ENCODE results near the gene TRIM71. TPM values are rescaled to one million over a fixed set of nuclear protein-coding genes. Genes with fewer than 3 reads are reported as not detected.

The TRIM71 gene
- polyA plus RNA-seq, 1 donor from 2014 or later, result not detected

DNA sequence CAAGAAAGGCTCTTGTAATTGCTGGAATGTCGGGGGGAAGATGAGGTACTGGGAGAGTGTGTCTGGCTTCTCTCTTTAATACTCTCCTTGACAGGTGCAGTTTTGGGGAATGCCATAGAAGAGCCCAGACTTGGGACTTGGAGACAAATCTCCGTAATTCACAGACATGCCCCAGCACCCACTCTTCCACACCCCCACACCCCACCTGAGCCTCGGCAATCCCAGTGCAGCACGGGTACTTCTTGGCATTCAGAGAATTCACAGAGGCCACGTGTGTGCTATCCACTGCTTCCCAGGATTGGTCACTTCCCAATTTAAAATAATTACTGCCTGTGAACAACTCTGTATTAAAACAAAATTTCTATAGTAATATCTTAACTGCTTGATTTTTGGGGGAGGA, 43.9 kb downstream of the TRIM71 start:
- Mint-ChIP-seq H3K9me3 (no peaks in the 10 kb centered on the region), H3K4me1 (no peaks in the 10 kb centered on the region), H3K27ac (no peak overlapping the region), H3K27me3 (peaks cover 3% of the 10 kb centered on the region), H3K36me3 (peaks cover 2% of the 10 kb centered on the region), H3K4me3 (no peak overlapping the region)

DNA sequence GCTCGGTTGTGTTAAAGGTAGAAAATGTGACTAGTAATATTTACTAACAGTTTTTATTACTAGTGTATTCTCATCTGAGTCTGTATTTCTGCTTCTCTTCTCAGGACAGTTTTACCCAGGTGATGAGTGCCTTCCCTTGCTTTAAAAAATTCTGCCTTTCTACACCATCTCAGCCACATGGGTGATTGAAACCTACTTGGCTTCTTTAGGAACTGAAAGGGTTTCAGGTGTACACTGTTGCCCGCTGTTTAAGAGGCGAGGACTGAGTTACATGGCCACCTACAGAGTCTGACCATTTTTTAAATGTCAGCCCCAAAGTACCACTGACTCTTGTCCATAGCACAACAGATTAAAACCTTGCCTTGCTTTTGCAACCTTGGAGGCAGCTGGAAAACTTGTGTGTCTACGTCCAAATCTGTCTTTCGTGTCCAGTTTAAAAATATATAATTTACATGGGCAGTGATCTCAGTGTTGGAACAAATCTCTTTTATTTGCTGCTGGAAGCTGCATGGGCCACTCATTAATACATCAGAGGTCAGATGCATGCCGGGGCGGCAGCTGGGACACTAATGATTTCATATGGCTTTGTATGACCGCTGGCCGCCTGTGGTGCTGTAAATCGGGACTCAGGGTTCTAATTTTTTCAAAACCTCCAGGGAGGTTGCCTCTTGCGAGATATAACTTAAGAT, 44.6 kb downstream of the TRIM71 start:
- H3K27ac Mint-ChIP-seq, result no peak overlapping the region
- H3K9me3 Mint-ChIP-seq, result no peaks in the 10 kb centered on the region
- peaks cover 3% of the 10 kb centered on the region for H3K27me3 Mint-ChIP-seq
- H3K4me1 Mint-ChIP-seq, result peaks cover 0 to 1% (median 0%) of the 10 kb centered on the region in 3 donors
- H3K36me3 Mint-ChIP-seq, result peaks cover 3% of the 10 kb centered on the region
- no peak overlapping the region for H3K4me3 Mint-ChIP-seq

GRCh38 chr3:32862936-32863487, 45.2 kb downstream of the TRIM71 start:
- peaks cover 0 to 1% (median 0%) of the 10 kb centered on the region in 3 donors for H3K4me1 Mint-ChIP-seq
- H3K27ac Mint-ChIP-seq, result no peak overlapping the region
- no peaks in the 10 kb centered on the region for H3K9me3 Mint-ChIP-seq
- H3K4me3 Mint-ChIP-seq, result no peak overlapping the region
- H3K27me3 Mint-ChIP-seq, result peaks cover 3% of the 10 kb centered on the region
- H3K36me3 Mint-ChIP-seq, result peaks cover 3% of the 10 kb centered on the region

DNA sequence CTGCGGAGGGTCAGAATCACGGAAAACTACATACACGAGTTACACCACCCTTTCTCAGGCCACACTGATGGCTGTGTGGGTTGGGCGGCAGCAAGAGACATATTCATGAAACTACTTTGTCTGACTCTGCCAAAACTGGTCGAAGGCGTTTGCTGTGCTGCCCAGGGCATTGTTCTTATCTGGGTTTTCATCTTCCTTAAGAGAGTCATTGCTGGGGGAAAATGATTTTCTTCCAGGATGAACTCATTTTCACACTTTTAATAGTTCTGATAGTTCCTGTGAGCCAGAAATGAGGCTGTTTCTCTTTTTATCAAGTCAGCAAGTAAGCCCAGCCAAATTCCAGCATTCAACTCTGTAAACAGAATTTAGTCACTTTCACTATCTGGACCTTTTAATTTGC, 47.6 kb downstream of the TRIM71 start:
- H3K27ac Mint-ChIP-seq, result no peak overlapping the region

GRCh38 chr3:32866533-32866932, 48.7 kb downstream of the TRIM71 start:
- no peaks in the 10 kb centered on the region for H3K9me3 Mint-ChIP-seq
- H3K27ac Mint-ChIP-seq, result no peak overlapping the region
- H3K4me3 Mint-ChIP-seq, result no peak overlapping the region
- peaks cover 3% of the 10 kb centered on the region for H3K27me3 Mint-ChIP-seq
- H3K36me3 Mint-ChIP-seq, result peaks cover 2% of the 10 kb centered on the region
- peaks cover 0 to 1% (median 0%) of the 10 kb centered on the region in 3 donors for H3K4me1 Mint-ChIP-seq

More for the DNA sequence above, 47.6 kb downstream of the TRIM71 start:
- Mint-ChIP-seq H3K4me3 (no peak overlapping the region), H3K4me1 (peaks cover 0 to 1% (median 0%) of the 10 kb centered on the region in 3 donors), H3K9me3 (no peaks in the 10 kb centered on the region), H3K36me3 (peaks cover 3% of the 10 kb centered on the region), H3K27me3 (peaks cover 3% of the 10 kb centered on the region)

GRCh38 chr3:32867954-32868353, 50.2 kb downstream of the TRIM71 start:
- Mint-ChIP-seq H3K4me1 (peaks cover 0 to 1% (median 0%) of the 10 kb centered on the region in 3 donors), H3K4me3 (no peak overlapping the region), H3K36me3 (peaks cover 2% of the 10 kb centered on the region), H3K9me3 (no peaks in the 10 kb centered on the region), H3K27me3 (peaks cover 4% of the 10 kb centered on the region), H3K27ac (no peak overlapping the region)

DNA sequence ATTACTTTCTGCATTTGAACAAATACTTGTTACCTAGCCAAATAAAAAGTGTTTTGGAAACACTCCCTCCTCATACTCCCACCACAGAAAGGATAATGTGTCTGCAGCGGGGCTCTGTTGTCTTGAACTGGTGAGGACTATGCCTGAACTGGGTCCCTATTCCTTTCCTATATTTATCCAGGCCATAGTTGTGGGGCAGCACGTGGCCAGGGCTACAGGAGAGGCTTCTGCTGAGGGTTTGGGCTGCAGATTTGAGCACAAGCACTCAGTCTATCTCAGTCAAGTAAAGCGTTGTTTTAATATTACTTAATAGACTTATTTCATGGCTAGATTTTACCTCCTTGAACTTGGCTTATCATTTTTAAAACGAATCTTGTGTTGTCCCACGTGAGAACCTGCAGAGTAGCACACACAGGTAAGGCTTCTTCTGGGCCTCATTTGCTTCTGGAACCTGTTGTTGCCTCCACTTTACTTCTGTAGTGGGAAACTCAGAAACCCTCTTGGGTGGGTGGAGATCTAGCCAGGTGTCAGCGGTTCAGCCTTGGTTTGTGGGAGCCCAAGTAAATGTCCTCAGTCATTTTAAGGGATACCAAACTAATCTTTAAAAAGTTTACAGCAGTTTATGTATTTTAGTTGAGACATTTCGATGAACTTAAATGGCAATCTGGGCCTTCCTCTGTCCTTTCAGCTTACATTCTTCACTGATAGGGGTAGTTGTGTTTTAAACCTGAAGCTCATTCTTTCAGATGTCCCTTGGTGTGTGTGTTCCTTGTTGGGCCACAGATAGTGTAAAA, 51.1 kb downstream of the TRIM71 start:
- peaks cover 4% of the 10 kb centered on the region for H3K27me3 Mint-ChIP-seq

DNA sequence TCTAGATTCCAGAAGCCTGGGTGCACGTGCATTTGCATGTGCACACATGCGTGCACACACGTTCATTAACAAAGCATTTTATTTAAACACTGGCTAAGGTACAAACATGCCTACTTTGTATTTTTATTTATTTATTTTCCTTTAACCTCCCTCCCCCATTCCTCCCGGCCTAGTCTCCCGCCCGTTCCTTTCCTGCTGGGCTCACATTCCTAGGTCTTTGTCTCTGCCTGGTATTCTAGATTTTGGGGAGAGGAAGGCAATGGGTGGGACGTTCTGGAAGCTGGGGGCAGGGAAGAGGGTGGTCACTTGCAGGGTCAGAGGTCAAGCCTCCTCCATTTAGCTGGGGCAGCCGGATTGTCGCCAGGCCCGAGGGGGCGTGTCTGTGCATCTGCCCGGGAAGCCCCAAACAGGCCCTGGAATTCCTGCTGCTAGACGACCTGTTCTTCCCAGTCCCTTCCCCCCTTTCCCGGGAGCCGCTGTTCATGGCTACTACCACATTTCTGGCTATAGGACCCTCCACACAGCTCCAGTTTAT, 51.8 kb downstream of the TRIM71 start:
- Mint-ChIP-seq H3K27me3 (peaks cover 4% of the 10 kb centered on the region), H3K36me3 (peaks cover 2% of the 10 kb centered on the region), H3K27ac (no peak overlapping the region), H3K9me3 (no peaks in the 10 kb centered on the region), H3K4me1 (peaks cover 0 to 1% (median 0%) of the 10 kb centered on the region in 3 donors), H3K4me3 (no peak overlapping the region)

More for the DNA sequence above, 51.1 kb downstream of the TRIM71 start:
- Mint-ChIP-seq H3K4me3 (no peak overlapping the region), H3K27ac (no peak overlapping the region), H3K9me3 (no peaks in the 10 kb centered on the region), H3K36me3 (peaks cover 2% of the 10 kb centered on the region), H3K4me1 (peaks cover 0 to 1% (median 0%) of the 10 kb centered on the region in 3 donors)

- Mint-ChIP-seq H3K4me3 (no peak overlapping the region), H3K27me3 (peaks cover 4% of the 10 kb centered on the region), H3K36me3 (peaks cover 2% of the 10 kb centered on the region), H3K27ac (no peak overlapping the region), H3K4me1 (peaks cover 0 to 1% (median 0%) of the 10 kb centered on the region in 3 donors), H3K9me3 (no peaks in the 10 kb centered on the region)
Measured at GRCh38 chr3:32870373-32871095, 52.7 kb downstream of the TRIM71 start.

DNA sequence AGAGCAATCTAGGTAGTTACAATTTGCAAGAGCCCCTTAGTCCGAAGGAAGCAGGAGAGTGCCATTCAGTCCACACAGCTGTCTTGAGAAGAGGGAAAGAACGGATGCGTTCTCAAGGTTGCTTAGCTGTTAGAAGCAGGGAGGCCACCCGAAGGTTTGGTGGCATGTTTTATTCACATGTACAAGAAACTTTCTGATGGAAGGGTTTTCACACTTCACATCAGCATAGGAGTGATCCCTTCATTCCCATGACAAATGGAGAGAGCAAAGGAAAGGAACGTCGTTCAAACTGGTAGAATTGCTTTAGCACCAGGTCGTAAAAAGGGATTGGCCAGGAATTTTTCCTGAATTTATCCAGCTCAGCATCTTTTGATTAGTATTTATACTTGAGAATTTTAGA, 53.5 kb downstream of the TRIM71 start:
- Mint-ChIP-seq H3K27me3 (peaks cover 5% of the 10 kb centered on the region), H3K27ac (no peak overlapping the region), H3K9me3 (no peaks in the 10 kb centered on the region), H3K36me3 (peaks cover 2% of the 10 kb centered on the region), H3K4me1 (peaks cover 0 to 1% (median 0%) of the 10 kb centered on the region in 3 donors), H3K4me3 (no peak overlapping the region)

GRCh38 chr3:32872487-32873382, 54.9 kb downstream of the TRIM71 start:
- no peaks in the 10 kb centered on the region for H3K4me1 Mint-ChIP-seq
- peaks cover 3% of the 10 kb centered on the region for H3K27me3 Mint-ChIP-seq
- peak overlapping the region in 1 of 4 donors; percentile 21 for H3K4me3 Mint-ChIP-seq
- peaks cover 0 to 3% (median 0%) of the 10 kb centered on the region in 3 donors for H3K9me3 Mint-ChIP-seq
- H3K27ac Mint-ChIP-seq, result peak overlapping the region in 1 of 3 donors; percentile 32
- no peaks in the 10 kb centered on the region for H3K36me3 Mint-ChIP-seq

GRCh38 chr3:32873531-32874130, 55.8 kb downstream of the TRIM71 start:
- Mint-ChIP-seq H3K9me3 (peaks cover 0 to 4% (median 0%) of the 10 kb centered on the region in 3 donors), H3K27ac (no peak overlapping the region), H3K36me3 (no peaks in the 10 kb centered on the region), H3K4me1 (no peaks in the 10 kb centered on the region), H3K4me3 (no peak overlapping the region), H3K27me3 (peaks cover 3% of the 10 kb centered on the region)

- H3K4me1 Mint-ChIP-seq, result no peaks in the 10 kb centered on the region
- no peak overlapping the region for H3K4me3 Mint-ChIP-seq
- H3K27ac Mint-ChIP-seq, result no peak overlapping the region
- peaks cover 3% of the 10 kb centered on the region for H3K27me3 Mint-ChIP-seq
- H3K36me3 Mint-ChIP-seq, result peaks cover 2% of the 10 kb centered on the region
- H3K9me3 Mint-ChIP-seq, result peaks cover 0 to 4% (median 0%) of the 10 kb centered on the region in 3 donors
Measured at GRCh38 chr3:32876920-32877319, 59.1 kb downstream of the TRIM71 start.

Measured in IgD-negative memory B cell (primary cell).